GM21360 (cell line): ENCODE data around the gene C1orf56.
A peak's percentile ranks its signal among the peaks of the same experiment; 100 is the strongest.
"Not testable (repeated sequence)": the region's sequence is repeated elsewhere in the genome, so short reads cannot be mapped to it uniquely, and the experiment has no call there.

Experiments used
- ATAC-seq: cut with Tn5 transposase; IDR thresholded peaks from one replicate; pipeline ENCODE4 v1.9.1; 2021; ENCODE audit warnings: mild to moderate bottlenecking, moderate library complexity; ENCODE audit not compliant: unreplicated experiment

Gene C1orf56

GRCh38 chr1:151060657-151061421 is 13.3 kb downstream of the C1orf56 start:
- no peak for ATAC-seq

GRCh38 chr1:151061704-151062103 is 14.2 kb downstream of the C1orf56 start:
- ATAC-seq: no peak

- no peak for ATAC-seq
Measured at GRCh38 chr1:151062741-151063371, 15.3 kb downstream of the C1orf56 start.

- no peak for ATAC-seq
Measured at GRCh38 chr1:151065089-151065645, 17.6 kb downstream of the C1orf56 start.

GRCh38 chr1:151067185-151067584 is 19.6 kb downstream of the C1orf56 start:
- ATAC-seq: no peak

GRCh38 chr1:151069103-151069486 is 21.5 kb downstream of the C1orf56 start:
- ATAC-seq: no peak

GRCh38 chr1:151070474-151071276 is 23.1 kb downstream of the C1orf56 start, which contains the start of gene GABPB2:
Gene GABPB2, plus strand, starts transcription at chr1:151070761. Its CDS starts 17,429 bp downstream, at chr1:151088190.
- ATAC-seq: peak; percentile 74

GRCh38 chr1:151072224-151072623 is 24.7 kb downstream of the C1orf56 start:
- ATAC-seq: no peak

GRCh38 chr1:151085953-151086559 is 38.5 kb downstream of the C1orf56 start:
- no peak for ATAC-seq

GRCh38 chr1:151097426-151097825 is 49.9 kb downstream of the C1orf56 start:
- ATAC-seq: not testable (repeated sequence)

GRCh38 chr1:151098126-151098525 is 50.6 kb downstream of the C1orf56 start:
- no peak for ATAC-seq
